Right lobe of liver (tissue), 4 donors: ENCODE results near the gene ZNG1A.
"Not testable (repeated sequence)": the region's sequence is repeated elsewhere in the genome, so short reads cannot be mapped to it uniquely, and the experiment has no call there.

Source experiments
- POLR2A ChIP-seq: fragments of 450-650 bp; IDR thresholded peaks from one replicate; pipeline ENCODE4 v1.6.1; 2017; ENCODE audit warnings: antibody characterized with exemption, mild to moderate bottlenecking
- TF ChIP-seq, protein P1 (sequence below), 4 donors: fragments of 200-600 bp in 3 of 4; fragments of 450-650 bp in 1 of 4; IDR thresholded peaks; one replicate each; pipeline versions ENCODE4 v1.5.1 to v1.8.0; 2016 to 2022; ENCODE audit warnings: antibody characterized with exemption in 4 of 4, mild to moderate bottlenecking in 2 of 4
- donor health status: DM: no; HTN: no; CAD: no.
- donor health status: DM: no; HTN: no; CAD: no.
- donor health status: DM: no; HTN: yes; CAD: no.

DNA sequence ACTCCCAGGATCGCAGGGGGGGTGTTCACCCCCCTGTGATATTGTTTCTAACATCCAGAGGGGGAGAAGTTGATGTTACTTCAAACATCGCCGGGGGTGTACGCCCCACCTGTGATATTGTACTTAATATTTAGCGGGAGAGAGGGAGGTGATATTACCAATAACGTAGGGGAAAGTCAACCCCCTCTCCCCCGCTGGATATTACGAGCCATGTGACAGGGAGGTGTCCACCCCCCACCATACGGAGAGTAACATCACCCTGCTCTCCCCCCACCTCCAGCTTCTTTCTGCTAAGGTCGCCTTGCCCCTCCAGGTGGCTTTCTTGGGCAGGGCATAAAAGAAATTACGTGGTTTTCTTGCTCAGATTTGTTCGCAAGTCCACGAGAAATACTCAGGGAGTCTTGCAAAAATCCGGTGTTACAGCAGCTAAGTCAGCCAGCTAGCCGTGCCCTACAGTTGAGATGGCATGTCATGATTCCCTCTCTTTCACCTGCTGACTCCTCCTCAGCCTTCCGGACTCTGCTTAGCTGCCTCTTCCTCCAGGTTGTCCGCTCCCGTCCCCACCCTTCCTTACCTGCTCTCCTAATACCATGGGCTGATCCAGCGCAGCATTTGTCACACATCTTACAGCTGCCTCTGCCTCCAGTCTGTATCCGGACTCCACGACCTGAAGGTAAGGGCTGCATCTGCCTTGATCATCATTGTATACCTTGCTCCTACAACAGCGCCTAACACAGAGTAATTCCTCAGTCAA is 69.9 kb downstream of the ZNG1A start:
- TF ChIP-seq, protein P1, sequence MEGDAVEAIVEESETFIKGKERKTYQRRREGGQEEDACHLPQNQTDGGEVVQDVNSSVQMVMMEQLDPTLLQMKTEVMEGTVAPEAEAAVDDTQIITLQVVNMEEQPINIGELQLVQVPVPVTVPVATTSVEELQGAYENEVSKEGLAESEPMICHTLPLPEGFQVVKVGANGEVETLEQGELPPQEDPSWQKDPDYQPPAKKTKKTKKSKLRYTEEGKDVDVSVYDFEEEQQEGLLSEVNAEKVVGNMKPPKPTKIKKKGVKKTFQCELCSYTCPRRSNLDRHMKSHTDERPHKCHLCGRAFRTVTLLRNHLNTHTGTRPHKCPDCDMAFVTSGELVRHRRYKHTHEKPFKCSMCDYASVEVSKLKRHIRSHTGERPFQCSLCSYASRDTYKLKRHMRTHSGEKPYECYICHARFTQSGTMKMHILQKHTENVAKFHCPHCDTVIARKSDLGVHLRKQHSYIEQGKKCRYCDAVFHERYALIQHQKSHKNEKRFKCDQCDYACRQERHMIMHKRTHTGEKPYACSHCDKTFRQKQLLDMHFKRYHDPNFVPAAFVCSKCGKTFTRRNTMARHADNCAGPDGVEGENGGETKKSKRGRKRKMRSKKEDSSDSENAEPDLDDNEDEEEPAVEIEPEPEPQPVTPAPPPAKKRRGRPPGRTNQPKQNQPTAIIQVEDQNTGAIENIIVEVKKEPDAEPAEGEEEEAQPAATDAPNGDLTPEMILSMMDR (IDR thresholded peaks at IDR 0.05) = not testable (repeated sequence)
- TF ChIP-seq POLR2A = not testable (repeated sequence)
